Measurements from ENCODE around the gene TSPO2.

DNA sequence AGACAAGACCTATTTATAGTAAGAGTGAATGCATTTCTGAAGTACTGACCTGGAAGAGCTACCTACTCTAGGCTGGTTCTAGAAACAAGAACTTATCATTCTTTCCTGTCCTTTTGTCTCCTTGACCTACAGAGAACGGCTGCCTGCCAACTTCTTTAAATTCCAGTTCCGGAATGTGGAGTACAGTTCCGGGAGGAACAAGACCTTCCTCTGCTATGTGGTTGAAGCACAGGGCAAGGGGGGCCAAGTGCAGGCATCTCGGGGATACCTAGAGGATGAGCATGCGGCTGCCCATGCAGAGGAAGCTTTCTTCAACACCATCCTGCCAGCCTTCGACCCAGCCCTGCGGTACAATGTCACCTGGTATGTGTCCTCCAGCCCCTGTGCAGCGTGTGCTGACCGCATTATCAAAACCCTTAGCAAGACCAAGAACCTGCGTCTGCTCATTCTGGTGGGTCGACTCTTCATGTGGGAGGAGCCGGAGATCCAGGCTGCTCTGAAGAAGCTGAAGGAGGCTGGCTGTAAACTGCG is 19.0 kb downstream of the TSPO2 start:
- no peak for TF ChIP-seq CTCF (IDR thresholded peaks at IDR 0.05; ENCODE audit: insufficient read depth, low read length, poor library complexity, severe bottlenecking)
- TF ChIP-seq EZH2phosphoT487 (conservative IDR thresholded peaks at IDR 0.05; ENCODE audit: low read length): no peak
